Ramos (cell line): ENCODE data around the gene LEKR1.

Experiments used
- in situ Hi-C: fragments of 300-500 bp; cut with MboI; formaldehyde crosslinking; loops from one replicate; pipeline ENCODE4 v1.14.3; 2022; ENCODE audit warnings: low sequenced_read_pairs; ENCODE audit not compliant: unreplicated experiment

LEKR1 gene

GRCh38 chr3:156803952-156804741 lies 22.0 kb upstream of the LEKR1 start:
- in situ Hi-C loops: no loop called here

GRCh38 chr3:156806698-156807097 lies 19.5 kb upstream of the LEKR1 start:
- in situ Hi-C loops: no loop called here

GRCh38 chr3:156808025-156808424 lies 18.1 kb upstream of the LEKR1 start:
- in situ Hi-C loops: no loop called here

GRCh38 chr3:156811089-156811862 lies 14.9 kb upstream of the LEKR1 start:
- in situ Hi-C loops: loop anchor here (10.0 kb wide), 1 partner anchor 274 kb away; no protein-coding TSS in a partner anchor

- in situ Hi-C loops: loop anchor here (10.0 kb wide), 1 partner anchor 272 kb away; no protein-coding TSS in a partner anchor
Measured at GRCh38 chr3:156812521-156813335, 13.4 kb upstream of the LEKR1 start.

GRCh38 chr3:156814295-156814694 lies 11.9 kb upstream of the LEKR1 start:
- in situ Hi-C loops: loop anchor here (10.0 kb wide), 1 partner anchor 271 kb away; no protein-coding TSS in a partner anchor

- in situ Hi-C loops: loop anchor here (10.0 kb wide), 1 partner anchor 269 kb away; no protein-coding TSS in a partner anchor
Measured at GRCh38 chr3:156816091-156816793, 9.9 kb upstream of the LEKR1 start.

- in situ Hi-C loops: loop anchor here (10.0 kb wide), 1 partner anchor 268 kb away; no protein-coding TSS in a partner anchor
Measured at GRCh38 chr3:156816794-156817645, 9.1 kb upstream of the LEKR1 start.

- in situ Hi-C loops: loop anchor here (10.0 kb wide), 1 partner anchor 267 kb away; no protein-coding TSS in a partner anchor
Measured at GRCh38 chr3:156817646-156818272, 8.4 kb upstream of the LEKR1 start.

GRCh38 chr3:156818273-156818651 lies 7.9 kb upstream of the LEKR1 start:
- in situ Hi-C loops: loop anchor here (10.0 kb wide), 1 partner anchor 267 kb away; no protein-coding TSS in a partner anchor

- in situ Hi-C loops: loop anchor here (10.0 kb wide), 1 partner anchor 266 kb away; no protein-coding TSS in a partner anchor
Measured at GRCh38 chr3:156818890-156819289, 7.3 kb upstream of the LEKR1 start.

GRCh38 chr3:156819842-156820691 lies 6.1 kb upstream of the LEKR1 start:
- in situ Hi-C loops: loop anchor here (10.0 kb wide), 2 partner anchors 265 kb away; partner anchors contain the start of gene SSR3

- in situ Hi-C loops: loop anchor here (10.0 kb wide), 1 partner anchor 266 kb away; the partner anchor contains the start of gene SSR3
Measured at GRCh38 chr3:156820692-156821080, 5.5 kb upstream of the LEKR1 start.

GRCh38 chr3:156822626-156823260 lies 3.4 kb upstream of the LEKR1 start:
- in situ Hi-C loops: loop anchor here (10.0 kb wide), 1 partner anchor 268 kb away; the partner anchor contains the start of gene SSR3

- in situ Hi-C loops: loop anchor here (10.0 kb wide), 1 partner anchor 271 kb away; the partner anchor contains the start of gene SSR3
Measured at GRCh38 chr3:156825795-156826143, 384 bp upstream of the LEKR1 start.
